Aorta (tissue), 5 donors: ENCODE data around the gene HS3ST5. TPM values are rescaled to one million over a fixed set of nuclear protein-coding genes. Genes with fewer than 3 reads are reported as not detected.
"Not testable (repeated sequence)": the region's sequence is repeated elsewhere in the genome, so short reads cannot be mapped to it uniquely, and the experiment has no call there.

Experiments used
- ATAC-seq: fragments of 200-7000 bp; cut with Tn5 transposase; one replicate; pipeline ENCODE4 v1.9.1; 2022; ENCODE audit warnings: moderate library complexity; ENCODE audit not compliant: low FRiP score
- DNase-seq, 2 donors: peaks; one replicate each; pipeline ENCODE4 v3.0.0-alpha.2; 2020
- H3K27ac ChIP-seq, 2 donors: one replicate each; pipeline ENCODE4 v1.5.1; 2013; ENCODE audit warnings: low read length in 2 of 2, mild to moderate bottlenecking in 2 of 2, moderate library complexity in 2 of 2, control low read depth in 1 of 2, inconsistent platforms in 1 of 2, low read depth in 1 of 2
- H3K27me3 ChIP-seq, 2 donors: one replicate each; pipeline ENCODE4 v1.6.1; 2013; ENCODE audit warnings: control low read depth in 1 of 2, low read length in 1 of 2, mild to moderate bottlenecking in 1 of 2, moderate library complexity in 1 of 2; ENCODE audit not compliant: insufficient read depth in 2 of 2, control insufficient read depth in 1 of 2
- H3K36me3 ChIP-seq, 2 donors: one replicate each; pipeline ENCODE4 v1.6.1; 2013; ENCODE audit warnings: control low read depth in 1 of 2, low read length in 1 of 2, mild to moderate bottlenecking in 1 of 2; ENCODE audit not compliant: insufficient read depth in 2 of 2, control insufficient read depth in 1 of 2
- H3K4me1 ChIP-seq, 2 donors: one replicate each; pipeline ENCODE4 v1.6.1; 2013; ENCODE audit warnings: low read length in 2 of 2, control low read depth in 1 of 2, mild to moderate bottlenecking in 1 of 2, moderate library complexity in 1 of 2; ENCODE audit not compliant: insufficient read depth in 2 of 2, control insufficient read depth in 1 of 2
- H3K4me3 ChIP-seq, 2 donors: one replicate each; pipeline ENCODE4 v1.5.1; 2013; ENCODE audit warnings: low read length in 2 of 2, control low read depth in 1 of 2, mild to moderate bottlenecking in 1 of 2
- H3K9me3 ChIP-seq: one replicate; pipeline ENCODE4 v1.6.1; 2013; ENCODE audit warnings: mild to moderate bottlenecking, low read length; ENCODE audit not compliant: control insufficient read depth
- WGBS, 2 donors: extraction: QIAGEN DNeasy Blood & Tissue Kit; methylation state at CpG; one replicate each; pipeline ENCODE4 v1.1.7; 2013; 5-methylcytosine and 5-hydroxymethylcytosine counted together
- intact Hi-C, 2 donors: fragments of 100-400 bp; cut with DNase I; formaldehyde crosslinking; loops; one replicate each; pipeline versions ENCODE4 v1.14.2 to v1.15.0; 2022
- polyA plus RNA-seq, 2 donors: library from polyadenylated mRNA; stranded (reverse); fragments of 200-250 nt; gene quantifications; one replicate each; pipeline ENCODE4 v1.2.3, GENCODE V29; 2013
- total RNA-seq, 2 donors: library from RNA; stranded (reverse); fragmentation: NEBNext Ultra II Directional; extraction: Animal tissue kit (Norgen Biotek cat#: 25700); gene quantifications; one replicate each; pipeline ENCODE4 v1.2.1, GENCODE V29; 2021
- donor health status: healthy with polysubstance abuse.
- donor health status: Bipolar disorder and iron deficiency.
- donor health status: DM: no; HTN: no; CAD: no.
- donor health status: DM: no; HTN: no; CAD: no.
- donor health status: DM: yes; HTN: yes; CAD: no.

The HS3ST5 gene
- total and polyA plus RNA-seq, 4 donors, result not detected

DNA sequence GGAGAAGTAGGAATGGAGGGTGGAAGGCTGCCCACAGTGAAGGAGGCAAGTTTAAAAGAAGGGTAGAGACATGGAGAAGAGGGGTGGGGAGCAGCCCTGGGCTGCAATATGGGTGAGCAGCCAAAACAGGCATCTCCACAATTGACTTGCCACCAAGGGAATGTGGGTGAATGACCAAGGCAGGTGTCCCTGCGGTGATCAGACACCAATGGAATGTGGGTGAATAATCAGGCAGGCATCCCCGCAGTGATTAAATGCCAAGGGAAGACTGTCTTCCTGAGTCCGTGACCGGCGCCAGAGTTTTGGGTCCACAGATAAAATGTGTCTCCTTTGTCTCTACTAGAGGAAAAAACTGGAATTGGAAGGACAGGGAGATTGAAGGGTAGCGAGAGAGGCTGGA is 325.7 kb downstream of the HS3ST5 start:
- H3K27me3 ChIP-seq, intact Hi-C loops, ATAC-seq, H3K27ac ChIP-seq, H3K36me3 ChIP-seq, H3K4me1 ChIP-seq, H3K9me3 ChIP-seq, H3K4me3 ChIP-seq, DNase-seq: not testable (repeated sequence)
- 95 to 96% methylated on average over 6 of the region's 6 CpGs for WGBS, 2 donors

DNA sequence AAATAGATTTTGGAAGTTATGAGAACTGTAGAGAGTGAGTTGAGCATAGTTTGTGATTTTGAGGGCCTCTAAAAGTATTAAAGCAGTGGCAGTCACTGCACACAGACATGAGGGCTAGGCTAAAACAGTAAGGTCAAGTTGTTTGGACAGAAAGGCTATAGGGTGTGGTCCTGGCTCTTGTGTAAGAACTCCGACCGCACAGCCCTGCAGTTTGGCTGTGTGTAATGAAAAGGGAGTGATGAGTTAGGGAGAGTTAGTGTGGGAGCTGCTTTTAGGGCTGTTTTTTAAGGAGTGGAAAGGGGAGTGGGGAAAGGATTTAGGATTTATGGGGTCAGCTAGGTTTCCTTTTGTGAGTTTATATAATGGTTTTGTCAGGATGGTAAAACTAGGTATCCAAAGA is 328.7 kb downstream of the HS3ST5 start:
- H3K36me3 ChIP-seq, H3K27ac ChIP-seq, H3K9me3 ChIP-seq, intact Hi-C loops, H3K4me3 ChIP-seq, H3K27me3 ChIP-seq, DNase-seq, ATAC-seq, H3K4me1 ChIP-seq: not testable (repeated sequence)
- WGBS, 2 donors, result 79 to 91% methylated on average over 2 of the region's 2 CpGs

DNA sequence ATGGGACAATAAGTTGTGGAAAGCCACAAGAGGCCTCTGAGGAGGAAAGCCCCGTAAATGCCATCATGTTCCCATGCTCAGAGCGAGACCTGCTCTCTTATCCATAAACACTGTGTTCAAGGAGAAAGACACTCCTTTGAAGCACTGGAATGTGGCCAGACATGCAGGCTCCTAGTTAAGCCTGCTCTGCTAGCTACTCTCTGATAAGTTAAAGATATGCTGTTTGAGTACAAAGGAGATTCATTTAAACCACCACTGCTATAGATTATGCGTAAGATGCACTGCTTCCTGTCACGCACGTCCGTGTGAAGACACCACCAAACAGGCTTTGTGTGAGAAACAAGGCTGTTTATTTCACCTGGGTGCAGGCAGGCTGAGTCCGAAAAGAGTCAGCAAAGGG is 331.3 kb downstream of the HS3ST5 start:
- H3K36me3 ChIP-seq, intact Hi-C loops, DNase-seq, H3K27ac ChIP-seq, H3K4me1 ChIP-seq, ATAC-seq, H3K4me3 ChIP-seq, H3K27me3 ChIP-seq, H3K9me3 ChIP-seq: not testable (repeated sequence)
- 86 to 87% methylated on average over 7 of the region's 7 CpGs for WGBS, 2 donors

DNA sequence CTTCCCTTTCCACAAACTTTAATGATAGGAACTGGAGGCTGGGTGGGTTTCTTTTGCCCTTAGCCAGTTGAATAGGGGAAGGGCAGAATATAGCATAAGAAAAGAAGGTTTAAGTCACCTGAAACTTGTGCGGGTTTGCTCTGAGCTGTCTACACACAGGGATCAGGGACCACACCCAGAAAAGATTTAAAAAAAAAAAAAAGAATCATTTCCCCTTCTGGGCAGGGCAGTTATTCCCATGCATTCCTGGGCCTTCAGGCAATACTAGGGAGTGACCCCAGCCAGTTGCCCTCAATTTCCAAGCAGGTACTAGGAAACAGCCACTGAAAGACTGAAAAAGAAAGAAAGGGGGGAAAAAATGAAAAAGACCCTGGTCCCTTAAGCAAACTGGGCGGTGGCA is 332.3 kb downstream of the HS3ST5 start:
- Histone ChIP-seq H3K27me3 (no peaks in the 10 kb centered on the region), H3K9me3 (no peaks in the 10 kb centered on the region), H3K4me3 (no peak overlapping the region), H3K27ac (no peak overlapping the region), H3K4me1 (no peaks in the 10 kb centered on the region), H3K36me3 (no peaks in the 10 kb centered on the region)
- DNase-seq, result no peak
- ATAC-seq, result no peak
- intact Hi-C loops, result no loop called here
- 94 to 96% methylated on average over 2 of the region's 2 CpGs for WGBS, 2 donors

DNA sequence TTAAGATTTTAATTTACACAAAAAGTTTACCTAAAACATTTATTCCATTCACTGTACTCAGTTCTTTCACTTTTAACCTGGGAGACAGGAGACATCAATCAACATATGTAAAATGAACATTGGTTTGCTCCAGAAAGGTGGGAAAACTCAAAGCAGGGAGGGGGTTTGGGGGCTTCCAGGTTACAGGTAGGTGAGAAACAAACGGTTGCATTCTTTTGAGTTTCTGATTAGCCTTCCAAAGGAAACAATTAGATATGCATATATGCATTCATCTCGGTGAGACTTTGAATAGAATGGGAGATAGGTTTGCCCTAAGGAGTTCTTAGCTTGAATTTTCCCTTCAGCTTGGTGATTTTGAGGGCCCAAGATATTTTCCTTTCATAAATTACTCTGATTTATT is 333.6 kb downstream of the HS3ST5 start:
- 60 to 66% methylated on average over 2 of the region's 2 CpGs for WGBS, 2 donors
- DNase-seq (no peak), ATAC-seq (no peak)
- intact Hi-C loops, result no loop called here
- Histone ChIP-seq H3K27ac (no peak overlapping the region), H3K4me1 (no peaks in the 10 kb centered on the region), H3K36me3 (no peaks in the 10 kb centered on the region), H3K4me3 (no peak overlapping the region), H3K27me3 (no peaks in the 10 kb centered on the region), H3K9me3 (no peaks in the 10 kb centered on the region)

DNA sequence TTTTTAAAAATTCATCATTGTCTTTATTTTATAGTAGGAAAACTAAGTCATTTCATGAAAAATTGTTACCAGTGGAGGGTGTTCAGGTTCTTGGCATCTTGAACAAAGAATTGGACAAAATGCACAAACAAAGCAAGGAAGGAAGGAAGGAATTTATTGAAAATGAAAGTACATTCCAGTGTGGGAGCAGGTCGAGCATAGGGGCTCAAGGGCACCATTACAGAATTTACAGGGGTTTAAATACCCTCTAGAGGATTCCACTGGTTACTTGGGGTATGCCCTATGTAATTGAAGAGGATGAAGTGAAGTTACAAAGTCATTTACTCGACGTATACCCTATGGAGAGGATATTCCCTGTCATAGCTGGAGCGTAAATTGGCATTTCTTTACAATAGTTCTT is 334.5 kb downstream of the HS3ST5 start:
- intact Hi-C loops, result no loop called here
- Histone ChIP-seq H3K4me3 (peak overlapping the region in 1 of 2 donors; percentile 41), H3K36me3 (no peaks in the 10 kb centered on the region), H3K4me1 (no peaks in the 10 kb centered on the region), H3K9me3 (no peaks in the 10 kb centered on the region), H3K27me3 (no peaks in the 10 kb centered on the region), H3K27ac (no peak overlapping the region)
- 71 to 75% methylated on average over 4 of the region's 4 CpGs for WGBS, 2 donors
- ATAC-seq (no peak), DNase-seq (no peak)

DNA sequence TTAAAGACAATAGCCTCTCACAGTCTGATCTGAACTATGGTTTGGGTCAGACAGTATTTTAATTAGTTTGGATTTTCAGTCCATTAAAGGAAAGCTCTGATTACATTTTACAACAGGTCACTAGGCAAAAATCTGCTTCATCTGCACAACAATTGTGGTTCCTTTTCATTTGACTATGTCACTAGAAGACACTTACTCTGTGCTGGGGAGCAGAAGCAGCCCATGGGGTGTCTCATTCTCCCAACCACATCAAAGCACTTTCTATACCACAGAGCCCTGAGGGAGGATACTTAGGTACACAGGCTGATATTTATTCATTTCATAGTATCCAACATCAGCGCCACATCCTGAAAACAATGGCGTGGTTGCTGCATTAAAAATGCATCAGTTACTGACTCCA is 335.3 kb downstream of the HS3ST5 start:
- 95 to 100% methylated on average over 2 of the region's 2 CpGs for WGBS, 2 donors
- Histone ChIP-seq H3K27me3 (no peaks in the 10 kb centered on the region), H3K27ac (no peak overlapping the region), H3K9me3 (no peaks in the 10 kb centered on the region), H3K4me3 (no peak overlapping the region), H3K4me1 (no peaks in the 10 kb centered on the region), H3K36me3 (no peaks in the 10 kb centered on the region)
- DNase-seq (no peak), ATAC-seq (no peak)
- intact Hi-C loops, result no loop called here
